Kidney epithelial cell (primary cell): ENCODE data around the gene MPC1. TPM values are rescaled to one million over a fixed set of nuclear protein-coding genes. Genes with fewer than 3 reads are reported as not detected.

ENCODE experiments used
- DNase-seq: peaks from one replicate; pipeline ENCODE4 v3.0.0-alpha.2; 2010; ENCODE audit warnings: low read depth
- H3K27me3 ChIP-seq: 2 replicates; pipeline ENCODE4 v1.6.0; 2011; ENCODE audit warnings: low read length; ENCODE audit not compliant: control insufficient read depth, insufficient read depth
- H3K36me3 ChIP-seq: 2 replicates; pipeline ENCODE4 v1.5.1; 2011; ENCODE audit warnings: low read length; ENCODE audit not compliant: control insufficient read depth, insufficient read depth
- H3K4me3 ChIP-seq: 2 replicates; pipeline ENCODE4 v1.5.1; 2011; ENCODE audit warnings: low read depth, mild to moderate bottlenecking, control low read depth, low read length
- total RNA-seq: library from RNA; depleted of rRNA; stranded (reverse); fragments of >200 nt; gene quantifications from 2 replicates; pipeline ENCODE4 v1.2.3, GENCODE V29; 2015
- TF ChIP-seq, protein P1 (sequence below): IDR thresholded peaks from 2 replicates; pipeline ENCODE4 v1.5.1; 2011; ENCODE audit warnings: mild to moderate bottlenecking, moderate library complexity, low read length, control low read depth, inconsistent platforms; ENCODE audit not compliant: insufficient read depth, poor library complexity, severe bottlenecking

Gene MPC1
- total RNA-seq, 1 donor from 2014 or later = 20.3 TPM

DNA sequence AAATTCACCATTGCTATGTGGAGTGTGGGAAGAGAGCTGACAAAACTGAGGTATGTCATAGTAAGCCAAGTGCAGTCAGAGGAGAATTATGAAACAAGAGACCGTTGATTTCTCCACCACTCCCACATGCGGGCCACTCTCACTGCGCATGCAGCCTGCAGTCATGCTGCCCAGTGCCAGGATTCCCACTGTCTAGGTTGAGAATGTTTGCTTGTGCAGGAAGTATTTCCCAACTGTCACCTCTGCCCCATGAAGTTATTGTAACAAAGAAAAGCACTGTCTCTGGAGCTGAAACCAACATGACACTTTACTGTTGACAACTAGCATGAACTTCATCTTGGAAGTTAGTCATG lies 21.7 kb downstream of the MPC1 start:
- no peaks in the 10 kb centered on the region for H3K36me3 ChIP-seq
- no peak overlapping the region for H3K4me3 ChIP-seq
- no peak for DNase-seq
- H3K27me3 ChIP-seq = no peaks in the 10 kb centered on the region
- TF ChIP-seq, protein P1, sequence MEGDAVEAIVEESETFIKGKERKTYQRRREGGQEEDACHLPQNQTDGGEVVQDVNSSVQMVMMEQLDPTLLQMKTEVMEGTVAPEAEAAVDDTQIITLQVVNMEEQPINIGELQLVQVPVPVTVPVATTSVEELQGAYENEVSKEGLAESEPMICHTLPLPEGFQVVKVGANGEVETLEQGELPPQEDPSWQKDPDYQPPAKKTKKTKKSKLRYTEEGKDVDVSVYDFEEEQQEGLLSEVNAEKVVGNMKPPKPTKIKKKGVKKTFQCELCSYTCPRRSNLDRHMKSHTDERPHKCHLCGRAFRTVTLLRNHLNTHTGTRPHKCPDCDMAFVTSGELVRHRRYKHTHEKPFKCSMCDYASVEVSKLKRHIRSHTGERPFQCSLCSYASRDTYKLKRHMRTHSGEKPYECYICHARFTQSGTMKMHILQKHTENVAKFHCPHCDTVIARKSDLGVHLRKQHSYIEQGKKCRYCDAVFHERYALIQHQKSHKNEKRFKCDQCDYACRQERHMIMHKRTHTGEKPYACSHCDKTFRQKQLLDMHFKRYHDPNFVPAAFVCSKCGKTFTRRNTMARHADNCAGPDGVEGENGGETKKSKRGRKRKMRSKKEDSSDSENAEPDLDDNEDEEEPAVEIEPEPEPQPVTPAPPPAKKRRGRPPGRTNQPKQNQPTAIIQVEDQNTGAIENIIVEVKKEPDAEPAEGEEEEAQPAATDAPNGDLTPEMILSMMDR = no peak

GRCh38 chr6:166360243-166361076 lies 22.3 kb downstream of the MPC1 start:
- Histone ChIP-seq H3K27me3 (no peaks in the 10 kb centered on the region), H3K36me3 (no peaks in the 10 kb centered on the region), H3K4me3 (no peak overlapping the region)
- DNase-seq = no peak
- TF ChIP-seq, protein P1 = no peak

DNA sequence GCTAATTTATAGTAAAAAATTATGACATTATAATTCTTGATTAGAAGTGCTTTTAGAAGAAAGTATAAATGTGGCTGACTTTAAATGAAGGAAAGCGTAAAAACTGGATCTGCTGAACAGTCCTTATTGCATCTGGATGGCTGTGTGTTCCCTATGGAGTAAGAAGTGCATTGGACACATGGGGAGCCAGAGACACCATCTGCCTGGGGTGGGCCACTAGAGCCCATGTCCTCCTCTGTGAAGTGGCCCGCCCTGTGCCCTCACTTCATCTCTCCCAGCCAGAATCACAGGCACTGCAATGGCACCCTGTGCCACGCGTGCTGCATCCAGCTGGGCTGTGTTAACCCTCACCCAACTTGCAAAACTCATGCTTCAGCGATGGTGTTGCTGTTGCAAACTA lies 27.2 kb downstream of the MPC1 start:
- Histone ChIP-seq H3K4me3 (no peak overlapping the region), H3K27me3 (no peaks in the 10 kb centered on the region), H3K36me3 (no peaks in the 10 kb centered on the region)
- no peak for DNase-seq
- TF ChIP-seq, protein P1 = no peak

DNA sequence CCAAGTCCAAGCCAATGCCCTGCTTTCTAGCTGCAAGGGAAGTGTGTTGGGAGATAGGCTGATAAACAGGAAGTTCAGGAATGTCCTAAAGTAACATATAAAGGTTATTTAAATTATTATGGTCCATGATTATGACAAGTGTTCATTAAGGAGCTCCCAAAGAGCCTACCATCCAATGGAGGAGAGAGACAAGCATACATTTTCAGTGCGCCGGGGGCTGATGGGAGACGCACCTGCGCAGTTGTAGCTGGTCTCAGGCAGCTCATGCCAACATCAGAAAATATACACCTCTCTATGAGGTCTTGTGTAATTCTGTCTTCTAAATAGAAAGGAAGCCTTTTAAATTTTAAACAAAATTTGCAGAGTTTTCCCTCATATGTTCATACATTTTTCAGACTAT lies 27.8 kb downstream of the MPC1 start:
- H3K27me3 ChIP-seq = no peaks in the 10 kb centered on the region
- no peaks in the 10 kb centered on the region for H3K36me3 ChIP-seq
- DNase-seq = no peak
- no peak overlapping the region for H3K4me3 ChIP-seq
- TF ChIP-seq, protein P1 = no peak

- DNase-seq = no peak
- TF ChIP-seq, protein P1 = no peak
- H3K27me3 ChIP-seq = no peaks in the 10 kb centered on the region
- no peaks in the 10 kb centered on the region for H3K36me3 ChIP-seq
- no peak overlapping the region for H3K4me3 ChIP-seq
These were observed 28.6 kb downstream of the MPC1 start for GRCh38 chr6:166354143-166354542.

GRCh38 chr6:166353507-166353906 lies 29.2 kb downstream of the MPC1 start:
- DNase-seq = no peak
- H3K27me3 ChIP-seq = no peaks in the 10 kb centered on the region
- no peak overlapping the region for H3K4me3 ChIP-seq
- H3K36me3 ChIP-seq = no peaks in the 10 kb centered on the region
- TF ChIP-seq, protein P1 = no peak
